Measurements from ENCODE around the gene PRRT4.

DNA sequence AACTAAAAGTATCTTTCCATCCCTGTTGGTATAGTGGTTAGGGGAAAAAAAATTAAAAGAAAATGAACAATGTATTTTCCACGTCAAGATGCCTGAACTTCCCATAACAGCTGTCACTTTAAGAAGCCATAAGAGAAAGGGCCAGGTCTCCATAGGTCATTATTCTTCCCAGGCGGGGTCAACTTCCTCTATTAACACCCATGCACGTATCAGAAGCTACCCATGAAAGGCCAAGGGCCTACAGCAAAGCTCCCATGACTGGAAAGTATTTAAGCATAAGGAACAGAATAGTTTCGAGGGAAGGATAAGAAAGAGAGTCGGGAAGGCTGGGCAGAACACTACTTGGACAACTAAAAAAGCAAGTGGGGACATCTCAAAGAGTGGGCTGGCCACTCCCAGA lies 57.8 kb downstream of the PRRT4 start:
- TF ChIP-seq, protein P1, sequence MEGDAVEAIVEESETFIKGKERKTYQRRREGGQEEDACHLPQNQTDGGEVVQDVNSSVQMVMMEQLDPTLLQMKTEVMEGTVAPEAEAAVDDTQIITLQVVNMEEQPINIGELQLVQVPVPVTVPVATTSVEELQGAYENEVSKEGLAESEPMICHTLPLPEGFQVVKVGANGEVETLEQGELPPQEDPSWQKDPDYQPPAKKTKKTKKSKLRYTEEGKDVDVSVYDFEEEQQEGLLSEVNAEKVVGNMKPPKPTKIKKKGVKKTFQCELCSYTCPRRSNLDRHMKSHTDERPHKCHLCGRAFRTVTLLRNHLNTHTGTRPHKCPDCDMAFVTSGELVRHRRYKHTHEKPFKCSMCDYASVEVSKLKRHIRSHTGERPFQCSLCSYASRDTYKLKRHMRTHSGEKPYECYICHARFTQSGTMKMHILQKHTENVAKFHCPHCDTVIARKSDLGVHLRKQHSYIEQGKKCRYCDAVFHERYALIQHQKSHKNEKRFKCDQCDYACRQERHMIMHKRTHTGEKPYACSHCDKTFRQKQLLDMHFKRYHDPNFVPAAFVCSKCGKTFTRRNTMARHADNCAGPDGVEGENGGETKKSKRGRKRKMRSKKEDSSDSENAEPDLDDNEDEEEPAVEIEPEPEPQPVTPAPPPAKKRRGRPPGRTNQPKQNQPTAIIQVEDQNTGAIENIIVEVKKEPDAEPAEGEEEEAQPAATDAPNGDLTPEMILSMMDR (IDR thresholded peaks at IDR 0.05; ENCODE audit: low read depth, low read length, missing input control): no peak
- TF ChIP-seq HNF4G (IDR thresholded peaks at IDR 0.05) (no peak), TAF1 (conservative IDR thresholded peaks at IDR 0.05) (no peak), SP1 (IDR thresholded peaks at IDR 0.05) (no peak)
- TF ChIP-seq, protein P2, sequence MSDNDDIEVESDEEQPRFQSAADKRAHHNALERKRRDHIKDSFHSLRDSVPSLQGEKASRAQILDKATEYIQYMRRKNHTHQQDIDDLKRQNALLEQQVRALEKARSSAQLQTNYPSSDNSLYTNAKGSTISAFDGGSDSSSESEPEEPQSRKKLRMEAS (IDR thresholded peaks at IDR 0.05): no peak

Measured in liver (tissue), 3 donors.